ENCODE data around the gene ADCY10. TPM values are rescaled to one million over a fixed set of nuclear protein-coding genes. Genes with fewer than 3 reads are reported as not detected.
"Not testable (repeated sequence)": the region's sequence is repeated elsewhere in the genome, so short reads cannot be mapped to it uniquely, and the experiment has no call there.

Gene ADCY10, protein sequence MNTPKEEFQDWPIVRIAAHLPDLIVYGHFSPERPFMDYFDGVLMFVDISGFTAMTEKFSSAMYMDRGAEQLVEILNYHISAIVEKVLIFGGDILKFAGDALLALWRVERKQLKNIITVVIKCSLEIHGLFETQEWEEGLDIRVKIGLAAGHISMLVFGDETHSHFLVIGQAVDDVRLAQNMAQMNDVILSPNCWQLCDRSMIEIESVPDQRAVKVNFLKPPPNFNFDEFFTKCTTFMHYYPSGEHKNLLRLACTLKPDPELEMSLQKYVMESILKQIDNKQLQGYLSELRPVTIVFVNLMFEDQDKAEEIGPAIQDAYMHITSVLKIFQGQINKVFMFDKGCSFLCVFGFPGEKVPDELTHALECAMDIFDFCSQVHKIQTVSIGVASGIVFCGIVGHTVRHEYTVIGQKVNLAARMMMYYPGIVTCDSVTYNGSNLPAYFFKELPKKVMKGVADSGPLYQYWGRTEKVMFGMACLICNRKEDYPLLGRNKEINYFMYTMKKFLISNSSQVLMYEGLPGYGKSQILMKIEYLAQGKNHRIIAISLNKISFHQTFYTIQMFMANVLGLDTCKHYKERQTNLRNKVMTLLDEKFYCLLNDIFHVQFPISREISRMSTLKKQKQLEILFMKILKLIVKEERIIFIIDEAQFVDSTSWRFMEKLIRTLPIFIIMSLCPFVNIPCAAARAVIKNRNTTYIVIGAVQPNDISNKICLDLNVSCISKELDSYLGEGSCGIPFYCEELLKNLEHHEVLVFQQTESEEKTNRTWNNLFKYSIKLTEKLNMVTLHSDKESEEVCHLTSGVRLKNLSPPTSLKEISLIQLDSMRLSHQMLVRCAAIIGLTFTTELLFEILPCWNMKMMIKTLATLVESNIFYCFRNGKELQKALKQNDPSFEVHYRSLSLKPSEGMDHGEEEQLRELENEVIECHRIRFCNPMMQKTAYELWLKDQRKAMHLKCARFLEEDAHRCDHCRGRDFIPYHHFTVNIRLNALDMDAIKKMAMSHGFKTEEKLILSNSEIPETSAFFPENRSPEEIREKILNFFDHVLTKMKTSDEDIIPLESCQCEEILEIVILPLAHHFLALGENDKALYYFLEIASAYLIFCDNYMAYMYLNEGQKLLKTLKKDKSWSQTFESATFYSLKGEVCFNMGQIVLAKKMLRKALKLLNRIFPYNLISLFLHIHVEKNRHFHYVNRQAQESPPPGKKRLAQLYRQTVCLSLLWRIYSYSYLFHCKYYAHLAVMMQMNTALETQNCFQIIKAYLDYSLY (N-terminal part only)
- total RNA-seq: 0.81 TPM

- peak; percentile 61 for DNase-seq (ENCODE audit: low spot score)
These were observed at the start of gene ADCY10 for GRCh38 chr1:167913895-167914496. Gene ADCY10, minus strand, starts transcription at chr1:167914134. Its CDS starts 8,994 bp downstream, at chr1:167905140.

DNA sequence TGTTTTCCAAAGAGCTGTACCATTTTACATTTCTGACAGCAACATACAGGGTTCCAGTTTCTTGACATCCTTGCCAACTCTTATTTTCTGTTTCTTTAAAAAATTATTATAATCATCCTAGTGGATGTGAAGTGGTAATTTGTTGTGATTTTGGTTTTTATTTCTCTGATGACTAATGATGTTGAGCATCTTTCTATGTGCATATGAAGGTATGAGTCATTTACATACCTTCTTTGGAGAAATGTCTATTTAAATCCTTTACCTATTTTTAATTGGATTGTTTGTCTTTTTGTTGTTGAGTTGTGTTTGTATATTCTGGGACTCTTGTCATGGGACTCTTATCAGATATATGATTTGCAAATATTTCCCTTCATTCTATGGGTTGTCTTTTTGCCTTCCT is 43.8 kb upstream of the ADCY10 start:
- no peak for DNase-seq (ENCODE audit: low spot score)

GRCh38 chr1:167955915-167956314 is 42.0 kb upstream of the ADCY10 start:
- no peak for DNase-seq (ENCODE audit: low spot score)

DNA sequence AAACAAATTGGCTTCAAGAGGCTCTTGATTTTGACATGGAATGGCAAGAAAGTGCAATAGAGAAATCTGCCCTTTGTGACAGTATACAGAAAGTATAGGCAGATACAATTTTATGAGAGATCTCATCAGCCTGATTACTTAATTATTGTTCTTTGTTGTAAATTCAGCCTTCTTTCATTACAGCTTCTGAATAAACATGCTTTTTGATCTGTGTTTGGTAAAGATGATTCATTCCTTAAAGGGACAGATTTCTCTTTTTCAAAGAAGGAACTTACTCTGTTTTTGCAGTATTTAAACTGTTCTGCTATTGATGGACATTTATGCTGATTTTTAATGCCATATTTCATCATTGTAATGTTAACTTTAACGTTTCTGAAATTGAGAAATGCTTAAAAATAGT is 36.6 kb upstream of the ADCY10 start:
- DNase-seq (ENCODE audit: low spot score): no peak

- no peak for DNase-seq (ENCODE audit: low spot score)
These were observed 35.9 kb upstream of the ADCY10 start for GRCh38 chr1:167949785-167950184.

- DNase-seq (ENCODE audit: low spot score): no peak
These were observed 33.8 kb upstream of the ADCY10 start for GRCh38 chr1:167947733-167948132.

GRCh38 chr1:167943541-167943940 is 29.6 kb upstream of the ADCY10 start:
- DNase-seq (ENCODE audit: low spot score): no peak

- no peak for DNase-seq (ENCODE audit: low spot score)
These were observed 26.3 kb upstream of the ADCY10 start for GRCh38 chr1:167940264-167940663.

GRCh38 chr1:167938080-167938636 is 24.2 kb upstream of the ADCY10 start:
- DNase-seq (ENCODE audit: low spot score): no peak

- no peak for DNase-seq (ENCODE audit: low spot score)
These were observed 23.7 kb upstream of the ADCY10 start for GRCh38 chr1:167937709-167938010.

GRCh38 chr1:167936930-167937708 is 23.2 kb upstream of the ADCY10 start, which contains the start of gene MPC2:
Gene MPC2, minus strand, starts transcription at chr1:167937072. Its CDS starts 1,231 bp downstream, at chr1:167935841.
- peak; percentile 68 for DNase-seq (ENCODE audit: low spot score)

DNA sequence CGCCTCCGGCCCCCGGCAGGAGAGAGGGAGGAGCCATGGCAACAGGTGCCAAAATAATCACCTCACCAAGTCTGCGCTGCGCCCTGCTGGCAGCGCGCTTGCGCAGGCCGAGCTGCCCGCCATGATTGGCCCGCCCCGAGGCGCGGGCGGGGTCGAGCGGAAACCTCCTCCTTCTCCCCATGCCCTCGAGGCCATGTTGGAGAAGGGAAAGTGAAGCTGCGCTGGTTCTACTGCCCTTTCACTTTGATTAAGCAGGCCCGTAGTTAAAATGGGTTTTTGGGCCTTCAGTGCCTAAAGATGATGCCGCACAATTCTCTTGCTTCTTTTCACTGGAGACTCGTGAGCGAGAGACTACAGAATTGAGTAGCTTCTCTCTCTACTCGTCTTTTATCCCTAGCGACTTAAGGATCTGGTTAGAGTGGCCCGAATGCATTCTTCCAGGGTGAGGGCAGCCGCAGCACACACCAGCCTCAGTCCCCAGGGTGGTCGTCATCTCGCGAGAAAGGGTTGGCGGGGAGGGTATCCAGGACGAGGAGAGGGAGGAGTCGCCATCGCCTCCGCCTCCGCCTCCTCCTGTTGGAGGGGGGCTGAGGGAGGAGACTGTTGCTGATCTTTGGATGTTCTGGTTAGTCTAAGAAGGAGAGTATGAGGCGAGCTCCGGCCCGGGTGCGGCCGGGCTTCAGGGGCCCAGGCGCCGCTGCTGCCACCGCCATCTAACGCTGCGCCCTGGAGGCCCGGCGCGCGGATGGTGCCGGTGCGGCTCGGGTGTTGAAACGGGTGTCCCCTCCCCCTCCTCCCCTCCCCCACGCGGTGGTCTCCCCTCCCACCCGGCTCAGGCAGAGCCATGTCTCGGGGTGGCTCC is 22.4 kb upstream of the ADCY10 start, which contains the start of gene DCAF6:
Gene DCAF6 (plus strand): TSS at position 616 of the 862 bp plus-strand sequence. CDS start 229 bp downstream, at position 845.
- peak; percentile 97 for DNase-seq (ENCODE audit: low spot score)

- peak; percentile 21 for DNase-seq (ENCODE audit: low spot score)
These were observed 21.5 kb upstream of the ADCY10 start for GRCh38 chr1:167935216-167936067.

GRCh38 chr1:167934426-167935215 is 20.7 kb upstream of the ADCY10 start:
- DNase-seq (ENCODE audit: low spot score): no peak

- DNase-seq (ENCODE audit: low spot score): no peak
These were observed 19.9 kb upstream of the ADCY10 start for GRCh38 chr1:167933788-167934187.

GRCh38 chr1:167929725-167930124 is 15.8 kb upstream of the ADCY10 start:
- DNase-seq (ENCODE audit: low spot score): no peak

DNA sequence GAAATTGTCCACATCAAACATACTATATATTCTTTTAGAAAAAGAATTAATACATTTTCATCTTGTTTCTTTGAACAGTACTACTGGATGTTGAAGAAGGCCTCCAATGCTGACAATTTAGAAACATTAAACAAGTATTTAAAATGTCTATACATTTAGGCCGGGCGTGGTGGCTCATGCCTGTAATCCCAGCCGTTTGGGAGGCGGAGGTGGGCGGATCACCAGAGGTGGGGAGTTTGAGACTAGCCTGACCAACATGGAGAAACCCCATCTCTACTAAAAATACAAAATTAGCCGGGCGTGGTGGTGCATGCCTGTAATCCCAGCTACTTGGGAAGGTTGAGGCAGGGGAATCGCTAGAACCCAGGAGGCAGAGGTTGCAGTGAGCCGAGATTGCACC is 15.0 kb upstream of the ADCY10 start:
- DNase-seq (ENCODE audit: low spot score): not testable (repeated sequence)

GRCh38 chr1:167928457-167928852 is 14.5 kb upstream of the ADCY10 start:
- no peak for DNase-seq (ENCODE audit: low spot score)
